ENCODE measurements around the gene CD79B. TPM values are rescaled to one million over a fixed set of nuclear protein-coding genes. Genes with fewer than 3 reads are reported as not detected.

The CD79B gene
- polyA plus RNA-seq, 1 donor from 2014 or later: not detected

GRCh38 chr17:63976702-63977101 lies 44.6 kb upstream of the CD79B start:
- Histone ChIP-seq H3K36me3 (ENCODE audit: insufficient read depth, low read length) (no peaks in the 10 kb centered on the region), H3K4me2 (ENCODE audit: low read length) (no peak overlapping the region), H3K9ac (ENCODE audit: low read length) (no peak overlapping the region), H3K9me2 (ENCODE audit: insufficient read depth, low read length) (no peaks in the 10 kb centered on the region), H3K9me3 (ENCODE audit: low read length) (no peaks in the 10 kb centered on the region), H3K79me2 (replicated peaks; ENCODE audit: insufficient read depth, low read length) (no peaks in the 10 kb centered on the region), H2AFZ (ENCODE audit: low read depth, low read length) (no peak overlapping the region), H3K27me3 (ENCODE audit: insufficient read depth, low read depth, low read length) (no peaks in the 10 kb centered on the region), H3F3A (ENCODE audit: insufficient read depth, low read length, poor library complexity, severe bottlenecking) (no peaks in the 10 kb centered on the region), H3K27ac (ENCODE audit: low read length) (no peak overlapping the region), H4K20me1 (ENCODE audit: insufficient read depth) (no peaks in the 10 kb centered on the region), H3K4me3 (ENCODE audit: low read length) (no peak overlapping the region)
- TF ChIP-seq, protein P1, sequence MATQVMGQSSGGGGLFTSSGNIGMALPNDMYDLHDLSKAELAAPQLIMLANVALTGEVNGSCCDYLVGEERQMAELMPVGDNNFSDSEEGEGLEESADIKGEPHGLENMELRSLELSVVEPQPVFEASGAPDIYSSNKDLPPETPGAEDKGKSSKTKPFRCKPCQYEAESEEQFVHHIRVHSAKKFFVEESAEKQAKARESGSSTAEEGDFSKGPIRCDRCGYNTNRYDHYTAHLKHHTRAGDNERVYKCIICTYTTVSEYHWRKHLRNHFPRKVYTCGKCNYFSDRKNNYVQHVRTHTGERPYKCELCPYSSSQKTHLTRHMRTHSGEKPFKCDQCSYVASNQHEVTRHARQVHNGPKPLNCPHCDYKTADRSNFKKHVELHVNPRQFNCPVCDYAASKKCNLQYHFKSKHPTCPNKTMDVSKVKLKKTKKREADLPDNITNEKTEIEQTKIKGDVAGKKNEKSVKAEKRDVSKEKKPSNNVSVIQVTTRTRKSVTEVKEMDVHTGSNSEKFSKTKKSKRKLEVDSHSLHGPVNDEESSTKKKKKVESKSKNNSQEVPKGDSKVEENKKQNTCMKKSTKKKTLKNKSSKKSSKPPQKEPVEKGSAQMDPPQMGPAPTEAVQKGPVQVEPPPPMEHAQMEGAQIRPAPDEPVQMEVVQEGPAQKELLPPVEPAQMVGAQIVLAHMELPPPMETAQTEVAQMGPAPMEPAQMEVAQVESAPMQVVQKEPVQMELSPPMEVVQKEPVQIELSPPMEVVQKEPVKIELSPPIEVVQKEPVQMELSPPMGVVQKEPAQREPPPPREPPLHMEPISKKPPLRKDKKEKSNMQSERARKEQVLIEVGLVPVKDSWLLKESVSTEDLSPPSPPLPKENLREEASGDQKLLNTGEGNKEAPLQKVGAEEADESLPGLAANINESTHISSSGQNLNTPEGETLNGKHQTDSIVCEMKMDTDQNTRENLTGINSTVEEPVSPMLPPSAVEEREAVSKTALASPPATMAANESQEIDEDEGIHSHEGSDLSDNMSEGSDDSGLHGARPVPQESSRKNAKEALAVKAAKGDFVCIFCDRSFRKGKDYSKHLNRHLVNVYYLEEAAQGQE (IDR thresholded peaks at IDR 0.05; ENCODE audit: borderline replicate concordance): no peak
- no peak for TF ChIP-seq EZH2 (IDR thresholded peaks at IDR 0.05; ENCODE audit: borderline replicate concordance, insufficient read depth, low read length, poor library complexity, severe bottlenecking)
- TF ChIP-seq POLR2AphosphoS5 (IDR thresholded peaks at IDR 0.05): no peak
- no peak for TF ChIP-seq MXI1 (conservative IDR thresholded peaks at IDR 0.05; ENCODE audit: poor library complexity, severe bottlenecking)
- TF ChIP-seq EP300 (conservative IDR thresholded peaks at IDR 0.05; ENCODE audit: poor library complexity, severe bottlenecking): no peak

DNA sequence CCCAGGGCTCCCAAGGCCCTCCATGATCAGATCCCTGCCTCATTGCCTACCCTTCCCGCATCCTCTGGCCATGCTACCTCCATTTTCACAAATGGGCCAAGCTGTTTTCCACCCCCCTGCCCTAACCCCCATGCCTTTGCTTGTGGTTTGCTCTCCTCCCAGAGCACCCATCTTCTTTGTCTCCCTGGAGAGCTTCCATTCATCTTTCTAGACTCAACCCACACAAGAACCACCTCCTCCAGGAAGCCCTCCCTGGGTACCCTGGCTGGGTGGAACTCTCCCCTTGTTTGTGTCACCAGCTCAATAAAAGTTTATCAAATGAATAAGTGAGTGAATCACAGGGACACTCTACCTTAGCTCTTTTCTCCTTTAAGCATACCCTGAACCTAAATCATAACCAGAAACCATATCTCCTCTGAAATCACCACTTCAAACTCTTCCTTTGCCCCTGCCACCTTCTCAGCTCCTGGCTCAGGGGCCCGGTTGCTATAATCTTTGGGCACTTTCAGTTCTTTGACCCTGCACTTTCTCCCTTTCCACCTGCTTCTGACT lies 43.5 kb upstream of the CD79B start:
- no peaks in the 10 kb centered on the region for H3F3A ChIP-seq (ENCODE audit: insufficient read depth, low read length, poor library complexity, severe bottlenecking)
- no peak overlapping the region for H3K4me3 ChIP-seq (ENCODE audit: low read length)
- H3K4me2 ChIP-seq (ENCODE audit: low read length): no peak overlapping the region
- no peaks in the 10 kb centered on the region for H4K20me1 ChIP-seq (ENCODE audit: insufficient read depth)
- no peak overlapping the region for H3K9ac ChIP-seq (ENCODE audit: low read length)
- H3K79me2 ChIP-seq (replicated peaks; ENCODE audit: insufficient read depth, low read length): no peaks in the 10 kb centered on the region
- no peak overlapping the region for H2AFZ ChIP-seq (ENCODE audit: low read depth, low read length)
- H3K36me3 ChIP-seq (ENCODE audit: insufficient read depth, low read length): no peaks in the 10 kb centered on the region
- no peaks in the 10 kb centered on the region for H3K9me2 ChIP-seq (ENCODE audit: insufficient read depth, low read length)
- TF ChIP-seq SMC3 (conservative IDR thresholded peaks at IDR 0.05; ENCODE audit: poor library complexity) (no peak), MXI1 (conservative IDR thresholded peaks at IDR 0.05; ENCODE audit: poor library complexity, severe bottlenecking) (no peak), TAF1 (IDR thresholded peaks at IDR 0.05; ENCODE audit: low read depth) (no peak), RAD21 (conservative IDR thresholded peaks at IDR 0.05) (no peak), EZH2 (IDR thresholded peaks at IDR 0.05; ENCODE audit: borderline replicate concordance, insufficient read depth, low read length, poor library complexity, severe bottlenecking) (no peak), EP300 (conservative IDR thresholded peaks at IDR 0.05; ENCODE audit: poor library complexity, severe bottlenecking) (no peak), POLR2AphosphoS5 (IDR thresholded peaks at IDR 0.05) (no peak)
- TF ChIP-seq, protein P1 (IDR thresholded peaks at IDR 0.05; ENCODE audit: borderline replicate concordance): no peak
- TF ChIP-seq, protein P2, sequence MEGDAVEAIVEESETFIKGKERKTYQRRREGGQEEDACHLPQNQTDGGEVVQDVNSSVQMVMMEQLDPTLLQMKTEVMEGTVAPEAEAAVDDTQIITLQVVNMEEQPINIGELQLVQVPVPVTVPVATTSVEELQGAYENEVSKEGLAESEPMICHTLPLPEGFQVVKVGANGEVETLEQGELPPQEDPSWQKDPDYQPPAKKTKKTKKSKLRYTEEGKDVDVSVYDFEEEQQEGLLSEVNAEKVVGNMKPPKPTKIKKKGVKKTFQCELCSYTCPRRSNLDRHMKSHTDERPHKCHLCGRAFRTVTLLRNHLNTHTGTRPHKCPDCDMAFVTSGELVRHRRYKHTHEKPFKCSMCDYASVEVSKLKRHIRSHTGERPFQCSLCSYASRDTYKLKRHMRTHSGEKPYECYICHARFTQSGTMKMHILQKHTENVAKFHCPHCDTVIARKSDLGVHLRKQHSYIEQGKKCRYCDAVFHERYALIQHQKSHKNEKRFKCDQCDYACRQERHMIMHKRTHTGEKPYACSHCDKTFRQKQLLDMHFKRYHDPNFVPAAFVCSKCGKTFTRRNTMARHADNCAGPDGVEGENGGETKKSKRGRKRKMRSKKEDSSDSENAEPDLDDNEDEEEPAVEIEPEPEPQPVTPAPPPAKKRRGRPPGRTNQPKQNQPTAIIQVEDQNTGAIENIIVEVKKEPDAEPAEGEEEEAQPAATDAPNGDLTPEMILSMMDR (IDR thresholded peaks at IDR 0.05; ENCODE audit: poor library complexity, severe bottlenecking): no peak
- no peak overlapping the region for H3K27ac ChIP-seq (ENCODE audit: low read length)
- H3K9me3 ChIP-seq (ENCODE audit: low read length): no peaks in the 10 kb centered on the region
- no peaks in the 10 kb centered on the region for H3K27me3 ChIP-seq (ENCODE audit: insufficient read depth, low read depth, low read length)

All from neural cell (in vitro differentiated cells).